GM12878 (cell line): Measurements from ENCODE around the gene PSMB7. TPM values are rescaled to one million over a fixed set of nuclear protein-coding genes. Genes with fewer than 3 reads are reported as not detected.

Experiments used
- ATAC-seq: fragments of 200-7000 bp; cut with Tn5 transposase; 3 replicates; pipeline ENCODE4 v1.9.1; 2020; ENCODE audit warnings: mild to moderate bottlenecking, moderate library complexity
- BruUV-seq: library from RNA; stranded (reverse); fragments of 400-500 nt; replicated peaks from 2 replicates; lab custom pipeline; 2021; lab: Mats Ljungman, UMichigan
- CTCF ChIA-PET: fragments of 300-600 bp; sonication (Branson Sonifier 250); formaldehyde crosslinking; extraction: SDS; loops from one replicate; lab custom pipeline; 2021; ENCODE audit warnings: inconsistent platforms; lab: Yijun Ruan, JAX
- POLR2A ChIA-PET: fragments of 350-600 bp; formaldehyde crosslinking; extraction: SDS; loops from one replicate; lab custom pipeline; 2021; ENCODE audit warnings: inconsistent platforms; lab: Charles Lee
- RAD21 ChIA-PET: fragments of 300-600 bp; sonication (Branson Sonifier 250); formaldehyde crosslinking; loops from one replicate; lab custom pipeline; 2023; ENCODE audit warnings: antibody characterized with exemption; ENCODE audit not compliant: unreplicated experiment; lab: Charles Lee
- SMC1A ChIA-PET: fragments of 300-600 bp; sonication (Branson Sonifier 250); formaldehyde crosslinking; loops from one replicate; lab custom pipeline; 2023; ENCODE audit not compliant: unreplicated experiment, uncharacterized antibody; lab: Charles Lee
- DNase-seq: peaks from one replicate; pipeline ENCODE4 v3.0.0-alpha.2; 2011; ENCODE audit warnings: low read depth, low spot score
- FAIRE-seq: peaks from 3 replicates; lab custom pipeline; 2011; peaks lifted over from hg19 to GRCh38; lab: Jason Lieb, UNC
- H2AFZ ChIP-seq: 2 replicates; pipeline ENCODE4 v1.6.0; 2011; ENCODE audit warnings: low read depth, low read length, control low read depth; ENCODE audit not compliant: control insufficient read depth
- H3K27ac ChIP-seq: 2 replicates; pipeline ENCODE4 v1.5.1; 2011; ENCODE audit warnings: control low read depth; ENCODE audit not compliant: control insufficient read depth, insufficient read depth
- H3K27me3 ChIP-seq, 2 experiments: replicated peaks in 1 of 2; 2 replicates each; pipeline versions ENCODE4 v1.6.0 to v1.6.1; 2011; ENCODE audit warnings: low read length in 1 of 2; ENCODE audit not compliant: control insufficient read depth in 2 of 2, insufficient read depth in 2 of 2
- H3K36me3 ChIP-seq, 2 experiments: 2 replicates each; pipeline ENCODE4 v1.5.1; 2011; ENCODE audit warnings: low read length in 1 of 2; ENCODE audit not compliant: control insufficient read depth in 2 of 2, insufficient read depth in 2 of 2
- H3K4me1 ChIP-seq: 2 replicates; pipeline ENCODE4 v1.6.1; 2011; ENCODE audit warnings: mild to moderate bottlenecking, low read length, moderate library complexity, mixed read lengths; ENCODE audit not compliant: control insufficient read depth, insufficient read depth
- H3K4me2 ChIP-seq: 2 replicates; pipeline ENCODE4 v1.6.0; 2011; ENCODE audit warnings: control low read depth; ENCODE audit not compliant: control insufficient read depth, insufficient read depth
- H3K4me3 ChIP-seq: fragments of 200-600 bp; sonication (generic); 2 replicates; pipeline ENCODE4 v1.5.1; 2016
- H3K79me2 ChIP-seq: 2 replicates; pipeline ENCODE4 v1.6.0; 2011; ENCODE audit warnings: low read length; ENCODE audit not compliant: control insufficient read depth, insufficient read depth
- H3K9ac ChIP-seq: 2 replicates; pipeline ENCODE4 v1.8.0; 2011; ENCODE audit warnings: low read length, control low read depth, mixed read lengths; ENCODE audit not compliant: control insufficient read depth, insufficient read depth
- H3K9me3 ChIP-seq: replicated peaks from 3 replicates; pipeline ENCODE4 v1.5.1; 2011; ENCODE audit warnings: mild to moderate bottlenecking, low read length; ENCODE audit not compliant: control insufficient read depth, insufficient read depth
- H4K20me1 ChIP-seq: 2 replicates; pipeline ENCODE4 v1.6.0; 2011; ENCODE audit not compliant: control insufficient read depth, insufficient read depth
- ATF2 ChIP-seq: IDR thresholded peaks from 2 replicates; pipeline ENCODE4 v1.6.1; 2012; ENCODE audit warnings: low read length, inconsistent platforms
- BCL3 ChIP-seq: IDR thresholded peaks from 2 replicates; pipeline ENCODE4 v1.6.1; 2011; ENCODE audit warnings: borderline replicate concordance, low read depth, mild to moderate bottlenecking, moderate library complexity, low read length; ENCODE audit not compliant: insufficient read depth, poor library complexity, severe bottlenecking
- BRCA1 ChIP-seq: IDR thresholded peaks from 2 replicates; pipeline ENCODE4 v1.6.1; 2011; ENCODE audit warnings: low read depth, low read length, improper control_type of control experiment
- CBX3 ChIP-seq: fragments of 200-600 bp; sonication (generic); IDR thresholded peaks from 2 replicates; pipeline ENCODE4 v1.6.1; 2016; ENCODE audit warnings: low read depth, borderline replicate concordance
- CEBPB ChIP-seq, 2 experiments: fragments of 150-350 bp in 1 of 2; IDR thresholded peaks; 2 replicates each; pipeline ENCODE4 v1.6.1; 2012 to 2014; ENCODE audit warnings: low read depth in 2 of 2, low read length in 2 of 2, borderline replicate concordance in 1 of 2, inconsistent platforms in 1 of 2
- CREM ChIP-seq: IDR thresholded peaks from 2 replicates; pipeline ENCODE4 v1.6.1; 2014; ENCODE audit warnings: antibody characterized with exemption, low read depth
- DPF2 ChIP-seq: fragments of 450-650 bp; IDR thresholded peaks from 2 replicates; pipeline ENCODE4 v1.6.1; 2017; ENCODE audit warnings: mild to moderate bottlenecking
- HDAC2 ChIP-seq: fragments of 200-600 bp; sonication (generic); IDR thresholded peaks from 2 replicates; pipeline ENCODE4 v1.6.1; 2017
- HDGF ChIP-seq: fragments of 450-650 bp; IDR thresholded peaks from 2 replicates; pipeline ENCODE4 v1.6.1; 2016; ENCODE audit warnings: antibody characterized with exemption
- MTA3 ChIP-seq: IDR thresholded peaks from 2 replicates; pipeline ENCODE4 v1.6.1; 2012; ENCODE audit warnings: low read length, inconsistent platforms, borderline replicate concordance
- MYC ChIP-seq: IDR thresholded peaks from 2 replicates; pipeline ENCODE4 v1.6.1; 2011; ENCODE audit warnings: mild to moderate bottlenecking, low read length, moderate library complexity, inconsistent platforms; ENCODE audit not compliant: insufficient read depth, insufficient replicate concordance, insufficient read length, severe bottlenecking
- NR2C1 ChIP-seq: fragments of 450-650 bp; IDR thresholded peaks from 2 replicates; pipeline ENCODE4 v1.6.1; 2017; ENCODE audit warnings: antibody characterized with exemption, mild to moderate bottlenecking, moderate library complexity
- POLR2A ChIP-seq: IDR thresholded peaks from 2 replicates; pipeline ENCODE4 v1.6.1; 2011; ENCODE audit warnings: low read depth, mild to moderate bottlenecking, low read length
- POLR2AphosphoS5 ChIP-seq: IDR thresholded peaks from 2 replicates; pipeline ENCODE4 v1.6.1; 2011; ENCODE audit warnings: mild to moderate bottlenecking, low read length, inconsistent platforms
- RELA ChIP-seq: fragments of 450-650 bp; IDR thresholded peaks from 2 replicates; pipeline ENCODE4 v1.8.0; 2014; ENCODE audit warnings: borderline replicate concordance; ENCODE audit not compliant: partially characterized antibody
- TBL1XR1 ChIP-seq: IDR thresholded peaks from 2 replicates; pipeline ENCODE4 v1.6.1; 2012; ENCODE audit warnings: low read depth, low read length, improper control_type of control experiment
- WGBS: methylation state at CpG from one replicate; pipeline ENCODE4 v1.1.6; 2016; ENCODE audit warnings: low lambda C conversion rate; ENCODE audit not compliant: insufficient replicate concordance, insufficient coverage; ENCODE audit errors: missing lambda C conversion rate; 5-methylcytosine and 5-hydroxymethylcytosine counted together
- in situ Hi-C: fragments of 300-500 bp; cut with MboI; formaldehyde crosslinking; loops from 9 replicates; pipeline ENCODE4 v1.14.3; 2018; ENCODE audit warnings: mixed read lengths
- intact Hi-C: fragments of 100-400 bp; cut with micrococcal nuclease; formaldehyde crosslinking; loops from one replicate; pipeline ENCODE4 v1.14.2; 2022; ENCODE audit not compliant: unreplicated experiment
- polyA plus RNA-seq, 11 experiments: library from polyadenylated mRNA; depleted of rRNA in 4 of 11; unstranded in 6 of 11; stranded (reverse) in 5 of 11; fragments of >200 nt; fragmentation: Nextera tagmentation in 4 of 11; fragmentation: Illumina TruSeq in 1 of 11; extraction: Ambion mirVana in 4 of 11; extraction: Trizol in 1 of 11; gene quantifications; 1 replicate in 1 of 11; 2 replicates in 10 of 11; pipeline versions ENCODE4 v1.2.1 to v1.2.3, GENCODE V29; 2011 to 2016; ENCODE audit warnings: inconsistent platforms in 2 of 11, missing spikeins in 2 of 11, low read depth in 1 of 11
- total RNA-seq, 4 experiments: library from RNA; depleted of rRNA in 3 of 4; stranded (reverse); fragments of >200 nt in 3 of 4; fragmentation: Illumina TruSeq in 1 of 4; extraction: Trizol in 1 of 4; gene quantifications; 2 replicates each; pipeline versions ENCODE4 v1.2.1 to v1.2.3, GENCODE V29; 2013 to 2021

PSMB7 gene
- total and polyA plus RNA-seq, 10 of the 15 experiments (the other 5 are each of a cell fraction or from before 2014, with no cell fraction given), result 174 to 564 (median 268) TPM

DNA sequence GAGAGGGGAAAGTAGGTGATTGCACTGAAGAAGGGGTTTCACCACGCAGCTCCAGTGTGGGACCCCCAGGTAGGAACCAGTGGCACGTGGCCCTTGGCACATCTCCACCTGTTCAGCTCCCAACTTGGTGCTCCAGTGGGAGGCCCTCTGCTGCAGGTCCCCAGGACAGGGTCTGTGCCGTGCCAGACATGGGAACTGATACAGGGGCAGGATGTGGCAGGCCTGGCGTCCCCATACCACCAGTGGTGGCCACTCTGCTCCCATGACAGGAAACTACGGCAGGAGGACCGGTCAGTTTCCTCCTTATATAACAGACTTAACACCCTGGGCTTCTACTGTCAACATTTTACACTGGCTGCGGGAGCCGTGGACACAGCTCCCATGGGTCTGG is 67.3 kb downstream of the PSMB7 start:
- Histone ChIP-seq H3K9me3 (no peaks in the 10 kb centered on the region), H3K79me2 (no peaks in the 10 kb centered on the region), H3K9ac (no peak overlapping the region), H3K27me3 (no peaks in the 10 kb centered on the region), H3K36me3 (peaks cover 50 to 62% of the 10 kb centered on the region in 2 experiments), H3K27ac (no peak overlapping the region), H3K4me2 (no peak overlapping the region), H2AFZ (no peak overlapping the region), H3K4me3 (no peak overlapping the region), H4K20me1 (no peaks in the 10 kb centered on the region), H3K4me1 (no peaks in the 10 kb centered on the region)
- DNase-seq, result no peak
- CTCF ChIA-PET, result interaction anchor here (0.6 kb wide), 1 partner anchor 57 kb away, joined by 3 read pairs; no protein-coding TSS in a partner anchor
- no peak for FAIRE-seq
- in situ Hi-C loops, result no loop called here
- intact Hi-C loops, result no loop called here
- 89% methylated on average over 8 of the region's 8 CpGs for WGBS
- POLR2A ChIA-PET, result no interaction called here
- SMC1A ChIA-PET, result no interaction called here
- TF ChIP-seq POLR2AphosphoS5 (peak; percentile 64; the same call in 1 of the 2 replicates), POLR2A (peak; percentile 66), DPF2 (no peak), HDGF (no peak), MYC (no peak)
- RAD21 ChIA-PET, result no interaction called here
- ATAC-seq, result no peak
- BruUV-seq, result no TSS peak

DNA sequence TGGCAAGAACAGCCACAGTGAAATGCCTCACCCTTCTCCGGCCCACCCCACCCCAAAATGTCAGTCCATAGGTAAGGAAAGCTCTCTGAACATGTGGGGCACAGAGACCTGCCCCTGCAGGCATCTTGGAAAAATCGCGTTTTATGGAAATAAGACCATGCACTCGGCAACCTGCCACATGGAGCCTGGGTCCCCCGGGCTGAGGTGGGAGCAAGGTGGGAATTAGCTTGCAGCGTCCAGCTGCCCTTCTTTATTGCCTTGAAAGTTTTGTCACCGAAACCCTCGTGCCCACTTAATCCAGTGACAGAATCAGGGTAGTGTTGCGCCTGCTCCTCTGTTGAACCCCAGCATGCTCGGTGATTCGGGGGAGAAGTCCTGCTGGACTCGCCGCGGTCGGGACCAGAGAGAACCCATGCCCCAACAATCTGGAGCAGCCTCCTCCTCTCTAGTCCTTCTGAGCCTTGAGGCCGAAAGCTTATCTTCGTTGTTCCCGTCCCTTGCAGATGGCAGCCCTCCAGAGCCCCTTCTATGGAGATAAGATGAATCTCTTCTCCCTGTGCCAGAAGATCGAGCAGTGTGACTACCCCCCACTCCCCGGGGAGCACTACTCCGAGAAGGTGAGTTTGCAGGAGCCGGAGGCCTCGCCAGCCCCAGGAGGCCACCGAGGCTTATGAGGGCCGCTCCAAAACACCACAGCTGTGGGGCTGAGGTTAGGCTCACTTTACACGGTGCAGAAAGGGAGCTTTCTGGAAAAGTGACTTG is 67.9 kb downstream of the PSMB7 start:
- ChIA-PET RAD21 (interaction anchor here (0.8 kb wide), 1 partner anchor 993 kb away, joined by 3 read pairs; no protein-coding TSS in a partner anchor), SMC1A (interaction anchor here (1.3 kb wide), 1 partner anchor 9 kb away, joined by 3 read pairs; no protein-coding TSS in a partner anchor), CTCF (interaction anchor here (0.6 kb wide), 1 partner anchor 57 kb away, joined by 3 read pairs; no protein-coding TSS in a partner anchor), POLR2A (no interaction called here)
- Histone ChIP-seq H3K4me2 (no peak overlapping the region), H4K20me1 (no peaks in the 10 kb centered on the region), H3K27ac (no peak overlapping the region), H3K27me3 (no peaks in the 10 kb centered on the region), H3K4me1 (no peaks in the 10 kb centered on the region), H3K79me2 (no peaks in the 10 kb centered on the region), H3K36me3 (peaks cover 49 to 62% of the 10 kb centered on the region in 2 experiments), H3K4me3 (no peak overlapping the region), H3K9me3 (no peaks in the 10 kb centered on the region), H3K9ac (no peak overlapping the region), H2AFZ (no peak overlapping the region)
- FAIRE-seq (no peak), ATAC-seq (no peak), DNase-seq (no peak)
- no TSS peak for BruUV-seq
- in situ Hi-C loops (no loop called here), intact Hi-C loops (no loop called here)
- 87% methylated on average over 26 of the region's 26 CpGs for WGBS
- TF ChIP-seq MTA3, result no peak
- no peak for TF ChIP-seq CREM
- TF ChIP-seq BCL3, result no peak
- no peak for TF ChIP-seq CEBPB (IDR thresholded peaks at IDR 0.05; ENCODE audit: borderline replicate concordance in 1 of 2, low read depth in 2 of 2, low read length in 2 of 2)
- TF ChIP-seq ATF2, result no peak
- no peak for TF ChIP-seq HDAC2
- TF ChIP-seq CBX3, result no peak
- no peak for TF ChIP-seq TBL1XR1
- TF ChIP-seq NR2C1, result no peak
- no peak for TF ChIP-seq RELA
- no peak for TF ChIP-seq BRCA1
